ENCODE results near the gene RUBCN. TPM values are rescaled to one million over a fixed set of nuclear protein-coding genes. Genes with fewer than 3 reads are reported as not detected.

Gene RUBCN
- total RNA-seq, 1 donor from 2014 or later, result 31.7 TPM

DNA sequence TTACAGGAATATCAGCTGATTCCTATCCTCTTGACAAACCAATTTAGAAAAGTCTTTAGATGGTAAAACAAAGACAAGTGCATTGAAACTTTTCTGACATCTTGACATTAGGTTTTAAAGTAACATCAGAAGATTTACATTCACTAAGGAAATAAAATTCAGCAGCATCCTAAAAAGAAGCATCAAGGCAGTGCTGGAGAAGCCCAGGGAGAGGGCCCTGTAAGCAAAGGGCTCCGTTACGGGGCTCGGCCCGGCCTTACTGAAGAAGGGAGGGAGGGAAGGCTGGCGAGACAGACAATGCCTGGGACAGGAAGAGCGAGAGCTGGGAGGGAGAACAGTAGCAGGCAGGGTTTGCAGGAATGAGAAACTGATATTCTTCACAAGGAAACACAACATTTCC, 39.3 kb downstream of the RUBCN start:
- H3K9me3 Mint-ChIP-seq, result peaks cover 3% of the 10 kb centered on the region
- no peak overlapping the region for H3K4me3 Mint-ChIP-seq
- no peak overlapping the region for H3K27ac Mint-ChIP-seq (ENCODE audit: unreplicated experiment)
- no peaks in the 10 kb centered on the region for H3K27me3 Mint-ChIP-seq (ENCODE audit: low read depth)
- H3K4me1 Mint-ChIP-seq, result no peaks in the 10 kb centered on the region
- no peak for DNase-seq (ENCODE audit: low read depth, low spot score)
- H3K36me3 Mint-ChIP-seq (ENCODE audit: low read depth), result peaks cover 41% of the 10 kb centered on the region
- TF ChIP-seq, protein P1, sequence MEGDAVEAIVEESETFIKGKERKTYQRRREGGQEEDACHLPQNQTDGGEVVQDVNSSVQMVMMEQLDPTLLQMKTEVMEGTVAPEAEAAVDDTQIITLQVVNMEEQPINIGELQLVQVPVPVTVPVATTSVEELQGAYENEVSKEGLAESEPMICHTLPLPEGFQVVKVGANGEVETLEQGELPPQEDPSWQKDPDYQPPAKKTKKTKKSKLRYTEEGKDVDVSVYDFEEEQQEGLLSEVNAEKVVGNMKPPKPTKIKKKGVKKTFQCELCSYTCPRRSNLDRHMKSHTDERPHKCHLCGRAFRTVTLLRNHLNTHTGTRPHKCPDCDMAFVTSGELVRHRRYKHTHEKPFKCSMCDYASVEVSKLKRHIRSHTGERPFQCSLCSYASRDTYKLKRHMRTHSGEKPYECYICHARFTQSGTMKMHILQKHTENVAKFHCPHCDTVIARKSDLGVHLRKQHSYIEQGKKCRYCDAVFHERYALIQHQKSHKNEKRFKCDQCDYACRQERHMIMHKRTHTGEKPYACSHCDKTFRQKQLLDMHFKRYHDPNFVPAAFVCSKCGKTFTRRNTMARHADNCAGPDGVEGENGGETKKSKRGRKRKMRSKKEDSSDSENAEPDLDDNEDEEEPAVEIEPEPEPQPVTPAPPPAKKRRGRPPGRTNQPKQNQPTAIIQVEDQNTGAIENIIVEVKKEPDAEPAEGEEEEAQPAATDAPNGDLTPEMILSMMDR (conservative IDR thresholded peaks at IDR 0.05), result no peak

DNA sequence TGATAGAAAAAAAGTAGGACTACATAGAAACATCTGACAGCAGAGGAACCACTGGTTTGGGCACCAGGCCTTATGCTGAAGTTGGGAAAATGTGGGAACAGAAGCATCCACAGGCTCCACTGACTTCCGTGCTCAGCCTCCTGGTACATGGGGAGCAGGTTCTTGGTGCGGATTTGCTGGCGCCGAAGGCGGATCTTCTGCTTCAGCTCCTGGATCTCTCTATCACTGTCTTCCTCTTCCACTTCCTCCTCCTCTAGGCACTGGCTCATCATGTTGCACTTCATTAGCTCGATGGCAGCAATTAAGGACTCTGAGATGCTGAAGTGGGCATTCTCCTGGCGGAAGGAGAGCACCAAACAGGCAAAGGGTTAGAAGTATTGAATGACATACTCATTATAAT, 42.5 kb downstream of the RUBCN start:
- no peaks in the 10 kb centered on the region for H3K4me1 Mint-ChIP-seq
- TF ChIP-seq, protein P1 (conservative IDR thresholded peaks at IDR 0.05), result no peak
- H3K9me3 Mint-ChIP-seq, result peaks cover 3% of the 10 kb centered on the region
- H3K36me3 Mint-ChIP-seq (ENCODE audit: low read depth), result peaks cover 27% of the 10 kb centered on the region
- no peak overlapping the region for H3K27ac Mint-ChIP-seq (ENCODE audit: unreplicated experiment)
- H3K4me3 Mint-ChIP-seq, result no peak overlapping the region
- no peak for DNase-seq (ENCODE audit: low read depth, low spot score)
- no peaks in the 10 kb centered on the region for H3K27me3 Mint-ChIP-seq (ENCODE audit: low read depth)

DNA sequence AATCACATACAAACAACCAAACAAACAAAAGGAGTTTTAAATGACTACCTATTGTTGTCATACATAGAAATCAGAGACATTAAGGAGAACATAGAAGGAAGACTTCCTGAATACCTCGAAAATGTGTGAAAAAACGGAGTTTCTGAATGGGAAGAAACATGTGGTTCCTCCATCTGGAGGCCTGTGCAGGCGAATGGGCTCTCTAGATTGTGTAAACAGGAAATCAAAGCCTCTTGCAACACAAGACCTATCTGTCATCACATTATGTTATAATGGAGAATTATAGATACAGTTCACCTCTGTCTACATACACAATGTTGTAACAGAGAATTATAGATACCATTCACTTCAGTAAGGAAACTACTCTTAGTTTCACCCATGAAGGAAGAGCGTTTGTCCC, 44.1 kb downstream of the RUBCN start:
- no peak for DNase-seq (ENCODE audit: low read depth, low spot score)
- Mint-ChIP-seq H3K27ac (ENCODE audit: unreplicated experiment) (no peak overlapping the region), H3K4me1 (no peaks in the 10 kb centered on the region), H3K9me3 (peaks cover 3% of the 10 kb centered on the region), H3K4me3 (no peak overlapping the region), H3K27me3 (ENCODE audit: low read depth) (no peaks in the 10 kb centered on the region), H3K36me3 (ENCODE audit: low read depth) (peaks cover 22% of the 10 kb centered on the region)
- TF ChIP-seq, protein P1 (conservative IDR thresholded peaks at IDR 0.05), result no peak

DNA sequence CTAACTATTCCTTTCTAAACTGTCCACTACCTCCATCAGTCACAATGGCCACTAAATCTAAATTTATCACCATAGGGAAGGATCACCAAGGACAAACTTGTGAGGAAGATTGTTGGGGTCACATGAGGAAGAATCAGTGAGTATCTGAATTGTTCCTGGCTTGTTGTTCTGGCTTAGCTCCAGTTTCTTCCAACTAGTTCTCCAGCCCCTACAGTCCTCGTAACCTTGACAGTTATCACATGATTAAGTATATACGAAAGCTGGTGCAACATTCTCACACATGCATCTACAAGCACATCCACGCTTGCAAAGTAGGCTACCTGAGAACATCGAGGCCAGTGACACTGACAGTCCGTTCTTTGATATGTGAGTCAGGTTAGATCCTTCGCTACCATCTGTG, 46.0 kb downstream of the RUBCN start:
- no peak overlapping the region for H3K27ac Mint-ChIP-seq (ENCODE audit: unreplicated experiment)

DNA sequence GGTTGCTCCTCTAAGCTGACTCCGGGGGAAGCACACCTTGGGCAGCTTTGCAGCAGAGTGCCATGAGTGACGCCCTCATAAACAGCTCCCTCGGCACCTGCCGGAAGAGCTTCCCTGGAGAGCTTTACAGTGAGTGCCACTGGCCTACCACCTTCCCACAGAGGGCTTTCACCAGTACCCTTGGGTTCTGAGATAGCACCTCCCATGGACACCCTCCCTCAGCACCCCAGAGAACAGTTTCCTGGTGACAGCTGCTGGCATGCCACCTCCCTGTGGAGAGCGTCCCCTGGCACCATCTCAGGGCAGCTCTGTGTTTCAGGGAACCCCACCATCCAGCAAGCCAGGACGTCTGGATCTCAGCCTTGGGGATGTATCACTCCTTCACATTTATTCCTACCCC, 49.1 kb downstream of the RUBCN start:
- H3K36me3 Mint-ChIP-seq (ENCODE audit: low read depth), result peaks cover 10% of the 10 kb centered on the region
- TF ChIP-seq, protein P1 (conservative IDR thresholded peaks at IDR 0.05), result no peak
- H3K4me3 Mint-ChIP-seq, result no peak overlapping the region
- H3K27ac Mint-ChIP-seq (ENCODE audit: unreplicated experiment), result peak overlapping the region; percentile 35
- H3K4me1 Mint-ChIP-seq, result peaks cover 21% of the 10 kb centered on the region
- no peaks in the 10 kb centered on the region for H3K9me3 Mint-ChIP-seq
- no peak for DNase-seq (ENCODE audit: low read depth, low spot score)
- H3K27me3 Mint-ChIP-seq (ENCODE audit: low read depth), result no peaks in the 10 kb centered on the region

More for the DNA sequence above, 46.0 kb downstream of the RUBCN start:
- no peaks in the 10 kb centered on the region for H3K9me3 Mint-ChIP-seq
- H3K4me3 Mint-ChIP-seq, result no peak overlapping the region
- TF ChIP-seq, protein P1 (conservative IDR thresholded peaks at IDR 0.05), result no peak
- no peak for DNase-seq (ENCODE audit: low read depth, low spot score)
- peaks cover 13% of the 10 kb centered on the region for H3K36me3 Mint-ChIP-seq (ENCODE audit: low read depth)
- peaks cover 11% of the 10 kb centered on the region for H3K4me1 Mint-ChIP-seq
- H3K27me3 Mint-ChIP-seq (ENCODE audit: low read depth), result no peaks in the 10 kb centered on the region

DNA sequence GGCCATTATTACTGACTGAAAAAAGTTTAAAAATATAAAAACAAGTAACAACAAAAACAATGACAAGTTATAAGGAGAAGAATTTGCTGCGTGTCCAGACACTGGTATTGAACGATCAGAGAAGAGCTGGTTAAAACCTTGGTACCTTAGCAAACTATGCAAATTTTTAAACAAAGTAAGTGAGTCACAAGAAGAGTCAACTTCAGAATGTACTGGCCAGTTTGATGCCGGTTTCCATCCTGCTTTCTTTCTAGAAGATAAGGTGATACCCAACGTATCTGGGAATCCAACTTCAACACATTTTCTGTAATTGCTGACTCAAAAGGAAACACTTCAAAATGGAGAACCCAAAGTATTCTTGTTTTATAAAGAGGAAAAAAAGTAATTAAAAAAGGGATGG, 49.8 kb downstream of the RUBCN start:
- TF ChIP-seq, protein P1 (conservative IDR thresholded peaks at IDR 0.05), result no peak
- DNase-seq (ENCODE audit: low read depth, low spot score), result no peak
- no peak overlapping the region for H3K4me3 Mint-ChIP-seq
- H3K9me3 Mint-ChIP-seq, result no peaks in the 10 kb centered on the region
- peaks cover 21% of the 10 kb centered on the region for H3K4me1 Mint-ChIP-seq
- no peaks in the 10 kb centered on the region for H3K27me3 Mint-ChIP-seq (ENCODE audit: low read depth)
- H3K27ac Mint-ChIP-seq (ENCODE audit: unreplicated experiment), result no peak overlapping the region
- peaks cover 10% of the 10 kb centered on the region for H3K36me3 Mint-ChIP-seq (ENCODE audit: low read depth)
